ENCODE results near the gene TNFRSF13B.
"Not testable (repeated sequence)": the region's sequence is repeated elsewhere in the genome, so short reads cannot be mapped to it uniquely, and the experiment has no call there.

DNA sequence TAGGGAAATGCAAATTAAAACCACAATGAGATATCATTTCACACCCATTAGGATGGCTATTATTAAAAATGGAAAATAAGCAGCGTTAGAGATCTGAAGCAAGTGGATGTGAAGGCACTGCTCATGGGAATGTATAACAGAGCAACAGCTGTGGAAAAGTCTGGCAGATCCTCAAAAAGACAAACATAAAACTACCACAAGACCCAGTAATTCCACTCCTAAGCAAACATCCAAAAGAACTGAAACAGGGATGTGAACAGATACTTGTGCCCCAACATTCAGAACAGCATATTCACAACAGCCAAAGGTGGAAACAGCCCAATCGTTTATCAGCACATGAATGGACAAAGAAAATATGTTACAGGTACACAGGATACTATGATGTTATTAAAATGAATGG is 10.9 kb downstream of the TNFRSF13B start:
- TF ChIP-seq, protein P1, sequence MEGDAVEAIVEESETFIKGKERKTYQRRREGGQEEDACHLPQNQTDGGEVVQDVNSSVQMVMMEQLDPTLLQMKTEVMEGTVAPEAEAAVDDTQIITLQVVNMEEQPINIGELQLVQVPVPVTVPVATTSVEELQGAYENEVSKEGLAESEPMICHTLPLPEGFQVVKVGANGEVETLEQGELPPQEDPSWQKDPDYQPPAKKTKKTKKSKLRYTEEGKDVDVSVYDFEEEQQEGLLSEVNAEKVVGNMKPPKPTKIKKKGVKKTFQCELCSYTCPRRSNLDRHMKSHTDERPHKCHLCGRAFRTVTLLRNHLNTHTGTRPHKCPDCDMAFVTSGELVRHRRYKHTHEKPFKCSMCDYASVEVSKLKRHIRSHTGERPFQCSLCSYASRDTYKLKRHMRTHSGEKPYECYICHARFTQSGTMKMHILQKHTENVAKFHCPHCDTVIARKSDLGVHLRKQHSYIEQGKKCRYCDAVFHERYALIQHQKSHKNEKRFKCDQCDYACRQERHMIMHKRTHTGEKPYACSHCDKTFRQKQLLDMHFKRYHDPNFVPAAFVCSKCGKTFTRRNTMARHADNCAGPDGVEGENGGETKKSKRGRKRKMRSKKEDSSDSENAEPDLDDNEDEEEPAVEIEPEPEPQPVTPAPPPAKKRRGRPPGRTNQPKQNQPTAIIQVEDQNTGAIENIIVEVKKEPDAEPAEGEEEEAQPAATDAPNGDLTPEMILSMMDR (IDR thresholded peaks at IDR 0.05; ENCODE audit: low read length) = not testable (repeated sequence)
- not testable (repeated sequence) for TF ChIP-seq EZH2 (IDR thresholded peaks at IDR 0.05; ENCODE audit: borderline replicate concordance, low read length)
